ENCODE results near the gene CD47. TPM values are rescaled to one million over a fixed set of nuclear protein-coding genes. Genes with fewer than 3 reads are reported as not detected.

Gene CD47
- total RNA-seq, 1 donor from 2014 or later, result 102 TPM

GRCh38 chr3:108134555-108134880 is 43.7 kb upstream of the CD47 start:
- no peak overlapping the region for H3K4me3 ChIP-seq
- H3K27me3 Mint-ChIP-seq (ENCODE audit: insufficient read depth, low read depth), result peaks cover 4% of the 10 kb centered on the region
- H3K9ac ChIP-seq, result no peak overlapping the region
- H4K20me1 ChIP-seq (ENCODE audit: low read depth), result no peaks in the 10 kb centered on the region
- no peak overlapping the region for H3K4me2 ChIP-seq
- H3F3A ChIP-seq (ENCODE audit: low read depth), result no peaks in the 10 kb centered on the region
- H3K27ac ChIP-seq, result no peak overlapping the region
- H3K36me3 ChIP-seq, result no peaks in the 10 kb centered on the region
- H3K9me3 ChIP-seq (ENCODE audit: low read depth), result no peaks in the 10 kb centered on the region
- H3K4me3 Mint-ChIP-seq, result no peak overlapping the region
- no peaks in the 10 kb centered on the region for H3K79me2 ChIP-seq (ENCODE audit: low read depth)
- no peaks in the 10 kb centered on the region for H3K9me3 Mint-ChIP-seq
- H3K27me3 ChIP-seq, result no peaks in the 10 kb centered on the region
- H3K4me1 Mint-ChIP-seq, result peaks cover 23% of the 10 kb centered on the region
- no peak overlapping the region for H3K27ac Mint-ChIP-seq
- no peaks in the 10 kb centered on the region for H3K36me3 Mint-ChIP-seq
- H2AFZ ChIP-seq (replicated peaks), result no peak overlapping the region
- peaks cover 18% of the 10 kb centered on the region for H3K4me1 ChIP-seq
- TF ChIP-seq EZH2 (IDR thresholded peaks at IDR 0.05) (no peak), EZH2phosphoT487 (IDR thresholded peaks at IDR 0.05) (no peak)
- TF ChIP-seq, protein P1, sequence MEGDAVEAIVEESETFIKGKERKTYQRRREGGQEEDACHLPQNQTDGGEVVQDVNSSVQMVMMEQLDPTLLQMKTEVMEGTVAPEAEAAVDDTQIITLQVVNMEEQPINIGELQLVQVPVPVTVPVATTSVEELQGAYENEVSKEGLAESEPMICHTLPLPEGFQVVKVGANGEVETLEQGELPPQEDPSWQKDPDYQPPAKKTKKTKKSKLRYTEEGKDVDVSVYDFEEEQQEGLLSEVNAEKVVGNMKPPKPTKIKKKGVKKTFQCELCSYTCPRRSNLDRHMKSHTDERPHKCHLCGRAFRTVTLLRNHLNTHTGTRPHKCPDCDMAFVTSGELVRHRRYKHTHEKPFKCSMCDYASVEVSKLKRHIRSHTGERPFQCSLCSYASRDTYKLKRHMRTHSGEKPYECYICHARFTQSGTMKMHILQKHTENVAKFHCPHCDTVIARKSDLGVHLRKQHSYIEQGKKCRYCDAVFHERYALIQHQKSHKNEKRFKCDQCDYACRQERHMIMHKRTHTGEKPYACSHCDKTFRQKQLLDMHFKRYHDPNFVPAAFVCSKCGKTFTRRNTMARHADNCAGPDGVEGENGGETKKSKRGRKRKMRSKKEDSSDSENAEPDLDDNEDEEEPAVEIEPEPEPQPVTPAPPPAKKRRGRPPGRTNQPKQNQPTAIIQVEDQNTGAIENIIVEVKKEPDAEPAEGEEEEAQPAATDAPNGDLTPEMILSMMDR (IDR thresholded peaks at IDR 0.05), result no peak
- no peak for DNase-seq (ENCODE audit: low spot score)

DNA sequence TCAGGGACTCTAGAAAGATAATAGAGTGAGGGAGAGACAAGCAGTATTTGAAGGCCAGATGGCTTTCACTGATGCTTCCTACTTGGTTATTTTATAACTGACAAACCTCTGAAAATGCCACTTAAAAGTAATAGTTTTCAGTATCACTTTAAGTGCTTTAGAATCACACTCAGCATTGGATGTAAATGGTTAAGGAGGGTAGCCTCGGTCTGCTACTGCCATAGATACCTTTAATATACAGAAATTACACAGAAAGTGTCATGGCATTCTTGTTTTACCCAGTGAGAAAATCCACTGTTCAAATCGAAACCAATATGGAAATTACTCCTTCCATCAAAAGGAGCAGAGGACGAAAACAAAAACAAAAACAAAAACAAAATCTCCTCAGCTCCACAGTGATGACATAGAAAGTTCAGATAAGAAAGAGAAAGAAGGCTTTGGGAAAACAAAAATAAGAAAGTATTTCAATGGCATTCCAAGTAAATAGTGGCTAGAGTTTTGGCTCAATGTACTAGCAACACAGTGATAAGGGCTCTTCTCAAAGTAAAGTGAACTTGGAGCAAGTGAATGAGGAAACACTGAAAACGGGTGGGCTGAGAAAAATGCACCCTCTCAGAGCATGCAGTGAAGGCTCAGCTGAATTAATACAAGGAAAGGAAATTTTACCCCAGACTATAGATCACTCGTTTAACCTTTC is 43.2 kb upstream of the CD47 start:
- H4K20me1 ChIP-seq (ENCODE audit: low read depth), result no peaks in the 10 kb centered on the region
- H3K9me3 Mint-ChIP-seq, result no peaks in the 10 kb centered on the region
- no peak for DNase-seq (ENCODE audit: low spot score)
- no peaks in the 10 kb centered on the region for H3K36me3 ChIP-seq
- TF ChIP-seq EZH2phosphoT487 (IDR thresholded peaks at IDR 0.05) (no peak), EZH2 (IDR thresholded peaks at IDR 0.05) (no peak)
- TF ChIP-seq, protein P1 (IDR thresholded peaks at IDR 0.05), result no peak
- H3K4me2 ChIP-seq, result no peak overlapping the region
- no peak overlapping the region for H3K9ac ChIP-seq
- H3K27me3 Mint-ChIP-seq (ENCODE audit: insufficient read depth, low read depth), result peaks cover 3% of the 10 kb centered on the region
- H3K27ac Mint-ChIP-seq, result no peak overlapping the region
- H3K4me3 ChIP-seq, result no peak overlapping the region
- no peaks in the 10 kb centered on the region for H3K36me3 Mint-ChIP-seq
- H3K9me3 ChIP-seq (ENCODE audit: low read depth), result no peaks in the 10 kb centered on the region
- H3K4me1 Mint-ChIP-seq, result peaks cover 23% of the 10 kb centered on the region
- H3F3A ChIP-seq (ENCODE audit: low read depth), result no peaks in the 10 kb centered on the region
- no peaks in the 10 kb centered on the region for H3K79me2 ChIP-seq (ENCODE audit: low read depth)
- H3K4me3 Mint-ChIP-seq, result no peak overlapping the region
- H3K4me1 ChIP-seq, result peaks cover 18% of the 10 kb centered on the region
- no peak overlapping the region for H2AFZ ChIP-seq (replicated peaks)
- no peak overlapping the region for H3K27ac ChIP-seq
- H3K27me3 ChIP-seq, result no peaks in the 10 kb centered on the region

DNA sequence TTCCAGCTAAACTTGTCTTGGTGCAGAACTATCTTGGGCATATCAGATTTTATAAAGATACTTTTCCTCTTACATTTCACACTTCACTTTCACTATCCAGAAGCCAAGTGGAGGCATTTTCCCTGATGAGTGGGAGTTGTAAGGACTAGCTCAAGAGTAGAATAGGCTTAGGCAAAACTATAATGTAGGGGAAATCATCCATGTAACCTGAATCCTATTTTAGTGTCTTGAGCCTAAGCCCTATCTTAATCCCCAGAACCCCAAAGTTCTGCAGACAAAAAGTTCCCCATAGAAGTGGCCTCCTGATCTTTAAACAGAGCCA is 42.2 kb upstream of the CD47 start:
- Mint-ChIP-seq H3K4me1 (peaks cover 23% of the 10 kb centered on the region), H3K4me3 (no peak overlapping the region), H3K9me3 (no peaks in the 10 kb centered on the region), H3K27me3 (ENCODE audit: insufficient read depth, low read depth) (peaks cover 3% of the 10 kb centered on the region), H3K27ac (no peak overlapping the region), H3K36me3 (no peaks in the 10 kb centered on the region)
- TF ChIP-seq, protein P1 (IDR thresholded peaks at IDR 0.05), result no peak
- no peak for TF ChIP-seq EZH2phosphoT487 (IDR thresholded peaks at IDR 0.05)
- no peak for TF ChIP-seq EZH2 (IDR thresholded peaks at IDR 0.05)
- Histone ChIP-seq H4K20me1 (ENCODE audit: low read depth) (no peaks in the 10 kb centered on the region), H3K9me3 (ENCODE audit: low read depth) (no peaks in the 10 kb centered on the region), H3K36me3 (no peaks in the 10 kb centered on the region), H3K27me3 (no peaks in the 10 kb centered on the region), H3K4me1 (peaks cover 18% of the 10 kb centered on the region), H3K4me2 (peak overlapping the region; percentile 39), H3K27ac (no peak overlapping the region), H3F3A (ENCODE audit: low read depth) (no peaks in the 10 kb centered on the region), H3K9ac (no peak overlapping the region), H2AFZ (replicated peaks) (no peak overlapping the region), H3K79me2 (ENCODE audit: low read depth) (no peaks in the 10 kb centered on the region), H3K4me3 (no peak overlapping the region)
- DNase-seq (ENCODE audit: low spot score), result peak; percentile 34
